SK-N-MC (cell line): ENCODE data around the gene HOXD12.

Experiments
- EZH2 ChIP-seq: fragments of 200-600 bp; sonication (generic); IDR thresholded peaks from one replicate; pipeline ENCODE4 v1.6.1; 2017; ENCODE audit warnings: antibody characterized with exemption
- FOXP2 ChIP-seq: optimal IDR thresholded peaks from 2 replicates; pipeline ENCODE3; 2011; ENCODE audit warnings: mild to moderate bottlenecking, moderate library complexity; ENCODE audit not compliant: insufficient read depth; ENCODE audit errors: extremely low read length, control extremely low read depth
- POLR2AphosphoS5 ChIP-seq: IDR thresholded peaks from 2 replicates; pipeline ENCODE4 v1.6.1; 2012; ENCODE audit warnings: mild to moderate bottlenecking, low read depth, low read length, borderline replicate concordance

DNA sequence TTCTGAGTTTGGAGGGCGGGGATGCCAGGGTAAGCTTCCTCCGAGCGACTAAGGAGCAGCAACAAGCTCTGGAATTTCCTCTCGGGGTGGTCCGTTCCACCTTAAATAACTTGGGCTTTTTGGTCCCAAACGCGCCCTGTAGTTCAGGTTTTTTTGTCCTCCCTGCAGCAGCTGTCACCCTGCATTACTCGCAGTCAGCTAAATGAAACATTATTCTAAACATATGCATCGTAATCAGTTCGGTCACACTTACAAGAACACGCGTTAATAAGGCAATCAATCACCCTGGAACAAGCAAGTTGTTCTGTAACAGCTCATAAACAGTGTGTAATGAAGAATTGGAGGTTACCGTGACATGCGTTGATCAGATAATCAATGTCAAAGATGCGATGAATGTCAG lies 24.1 kb upstream of the HOXD12 start:
- TF ChIP-seq EZH2, result no peak
- TF ChIP-seq POLR2AphosphoS5, result no peak
- TF ChIP-seq FOXP2, result no peak
